Inflammatory macrophage treated with lipopolysaccharide for 4 hours (primary cell): ENCODE measurements around the gene CEP95.
A peak's percentile ranks its signal among the peaks of the same experiment; 100 is the strongest.
"Not testable (repeated sequence)": the region's sequence is repeated elsewhere in the genome, so short reads cannot be mapped to it uniquely, and the experiment has no call there.

Experiments used
- DNase-seq: peaks from one replicate; pipeline ENCODE4 v3.0.0-alpha.2; 2020

CEP95 gene

DNA sequence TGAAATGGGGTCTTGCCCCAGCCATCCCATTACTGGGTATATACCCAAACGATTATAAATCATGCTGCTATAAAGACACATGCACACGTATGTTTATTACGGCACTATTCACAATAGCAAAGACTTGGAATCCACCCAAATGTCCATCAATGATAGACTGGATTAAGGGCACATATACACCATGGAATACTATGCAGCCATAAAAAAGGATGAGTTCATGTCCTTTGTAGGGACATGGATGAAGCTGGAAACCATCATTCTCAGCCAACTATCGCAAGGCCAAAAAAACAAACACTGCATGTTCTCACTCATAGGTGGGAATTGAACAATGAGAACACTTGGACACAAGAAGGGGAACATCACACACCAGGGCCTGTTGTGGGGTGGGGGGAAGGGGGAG, 70.2 kb downstream of the CEP95 start:
- DNase-seq: not testable (repeated sequence)

DNA sequence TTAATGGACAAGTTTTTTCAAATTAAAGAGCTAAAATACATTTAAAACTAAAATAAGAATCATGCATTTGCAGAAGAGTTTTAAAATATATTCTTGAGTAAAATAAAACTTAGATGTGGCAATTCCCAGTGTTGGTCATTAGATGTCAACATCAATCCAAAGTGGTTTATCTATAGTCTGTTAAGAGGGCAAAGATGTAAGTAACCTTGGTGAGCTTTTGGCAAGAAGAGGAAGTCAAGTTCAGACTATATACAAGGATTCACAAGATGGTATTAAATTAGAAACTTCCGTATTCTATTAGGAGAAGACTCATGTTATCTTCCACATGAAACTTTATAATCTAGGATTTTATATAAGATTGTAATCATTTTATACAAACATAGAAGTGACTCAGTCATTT, 73.1 kb downstream of the CEP95 start:
- DNase-seq: peak; percentile 52

DNA sequence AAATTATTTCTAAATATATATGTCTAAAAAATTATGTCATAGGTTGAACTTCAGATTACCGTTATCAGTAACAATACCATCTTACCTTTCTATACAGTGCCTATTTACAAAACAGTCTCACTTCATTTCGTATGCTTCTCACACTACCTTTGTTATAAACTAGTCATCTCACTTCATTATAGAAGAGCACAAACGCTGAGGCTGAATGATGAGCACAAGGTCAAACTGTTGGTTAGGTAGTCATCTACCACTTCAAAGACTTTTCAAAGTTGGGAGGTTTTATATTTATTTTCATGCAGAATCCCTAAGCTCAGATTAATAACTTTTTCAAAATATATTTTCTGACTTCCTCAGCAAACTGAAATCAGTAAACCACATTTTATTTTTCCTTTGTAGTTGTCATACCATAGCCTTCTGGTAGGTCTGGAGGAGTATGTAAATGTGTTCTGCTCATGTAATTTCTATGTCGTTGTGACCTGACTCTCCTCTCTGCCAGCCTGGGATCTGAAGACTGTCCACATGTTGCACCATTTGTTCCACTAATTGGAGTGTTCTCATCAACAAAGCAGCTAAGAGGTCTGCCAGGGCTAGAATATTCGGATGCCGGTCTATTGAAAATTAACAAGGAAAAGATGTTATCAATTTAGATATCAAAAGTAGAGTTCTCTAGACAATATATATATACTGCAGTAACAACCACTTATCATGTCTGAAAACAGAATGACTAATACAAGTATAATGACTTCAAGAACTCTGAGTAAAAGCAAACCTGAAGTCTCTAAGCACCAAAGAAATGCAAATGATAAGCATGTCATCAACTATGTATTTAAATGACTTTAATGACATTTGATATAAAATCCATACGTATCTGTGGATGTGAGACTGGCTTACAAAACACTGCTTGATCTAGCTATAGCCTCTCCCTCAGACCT, 73.9 kb downstream of the CEP95 start:
- DNase-seq: no peak

DNA sequence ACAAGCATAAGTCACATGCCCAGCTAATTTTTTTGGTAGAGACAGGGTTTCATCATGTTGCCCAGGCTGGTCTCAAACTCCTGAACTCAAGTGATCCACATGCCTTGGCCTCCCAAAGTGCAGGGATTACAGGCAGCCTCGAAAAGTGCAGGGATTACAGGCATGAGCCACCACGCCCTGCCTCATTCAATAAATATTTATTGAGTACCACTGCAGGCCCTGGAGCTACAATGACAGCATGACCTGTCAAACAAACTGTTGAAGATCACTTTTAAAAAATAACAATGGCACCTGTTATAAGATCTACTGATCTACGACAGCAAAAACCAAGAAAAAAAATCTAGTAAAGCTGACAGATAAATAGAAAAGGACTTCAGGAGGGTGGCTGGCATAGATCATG, 76.3 kb downstream of the CEP95 start:
- DNase-seq: no peak

DNA sequence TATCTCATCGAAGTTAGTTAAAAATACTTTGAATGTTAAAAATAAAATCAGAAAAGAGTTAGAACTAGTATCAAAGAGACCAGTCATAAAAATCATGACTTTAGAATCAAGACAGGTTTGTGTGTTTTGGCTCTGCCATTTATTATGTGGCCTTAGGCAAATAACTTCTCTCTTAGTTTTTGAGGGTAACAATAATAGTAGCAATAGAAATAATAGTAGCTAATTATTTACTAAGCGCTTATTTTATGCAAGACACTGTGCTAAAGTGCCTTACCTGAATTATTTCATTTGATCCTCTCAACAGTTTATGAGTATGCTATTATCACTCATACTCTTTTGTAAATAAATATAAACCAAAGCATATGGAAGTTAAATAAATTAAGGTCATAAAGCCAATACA, 78.4 kb downstream of the CEP95 start:
- no peak for DNase-seq
